Natural killer cell (primary cell): ENCODE measurements around the gene NXN. TPM values are rescaled to one million over a fixed set of nuclear protein-coding genes. Genes with fewer than 3 reads are reported as not detected.

Experiments used
- ATAC-seq, 3 donors: fragments of 150-1000 bp in 2 of 3; fragments of 200-7000 bp in 1 of 3; cut with Tn5 transposase; 1 replicate in 1 of 3; 2 replicates in 2 of 3; pipeline ENCODE4 v1.10.0; 2021; ENCODE audit warnings: mild to moderate bottlenecking in 2 of 3, moderate library complexity in 2 of 3
- DNase-seq, 2 donors: peaks; one replicate each; pipeline versions ENCODE4 v3.0.0 to v3.0.0-alpha.2; 2013 to 2021; ENCODE audit warnings: mixed read lengths in 1 of 2
- H3K27ac ChIP-seq: one replicate; pipeline ENCODE4 v1.5.1; 2013; ENCODE audit warnings: mild to moderate bottlenecking, low read length
- H3K27me3 ChIP-seq: one replicate; pipeline ENCODE4 v1.6.1; 2013; ENCODE audit warnings: low read length; ENCODE audit not compliant: control insufficient read depth, insufficient read depth
- H3K36me3 ChIP-seq: one replicate; pipeline ENCODE4 v1.6.1; 2013; ENCODE audit warnings: low read length; ENCODE audit not compliant: control insufficient read depth, insufficient read depth
- H3K4me1 ChIP-seq: one replicate; pipeline ENCODE4 v1.6.1; 2013; ENCODE audit warnings: low read length; ENCODE audit not compliant: control insufficient read depth, insufficient read depth
- H3K4me3 ChIP-seq: one replicate; pipeline ENCODE4 v1.5.1; 2013; ENCODE audit warnings: low read length
- H3K9me3 ChIP-seq: one replicate; pipeline ENCODE4 v1.6.1; 2013; ENCODE audit warnings: low read length; ENCODE audit not compliant: control insufficient read depth, insufficient read depth
- H3K27ac Mint-ChIP-seq, 2 donors: one replicate each; pipeline ENCODE4 v1.8.0; 2022; ENCODE audit warnings: mild to moderate bottlenecking in 2 of 2, mixed read lengths in 2 of 2, moderate library complexity in 1 of 2
- H3K27me3 Mint-ChIP-seq, 2 donors: one replicate each; pipeline ENCODE4 v1.8.0; 2022; ENCODE audit warnings: low read depth in 2 of 2, mixed read lengths in 2 of 2
- H3K36me3 Mint-ChIP-seq: one replicate; pipeline ENCODE4 v1.8.0; 2022; ENCODE audit warnings: mixed read lengths
- H3K4me1 Mint-ChIP-seq, 2 donors: one replicate each; pipeline ENCODE4 v1.8.0; 2022; ENCODE audit warnings: mixed read lengths in 2 of 2
- H3K4me3 Mint-ChIP-seq: one replicate; pipeline ENCODE4 v1.8.0; 2022; ENCODE audit warnings: mild to moderate bottlenecking, moderate library complexity, mixed read lengths
- H3K9me3 Mint-ChIP-seq, 2 donors: one replicate each; pipeline ENCODE4 v1.8.0; 2022; ENCODE audit warnings: mixed read lengths in 2 of 2
- CTCF ChIP-seq: fragments of 200-600 bp; IDR thresholded peaks from one replicate; pipeline ENCODE4 v1.8.0; 2022; ENCODE audit warnings: antibody characterized with exemption
- WGBS: methylation state at CpG from one replicate; pipeline ENCODE4 v1.1.7; 2013; ENCODE audit warnings: missing lambda C conversion rate; ENCODE audit not compliant: insufficient coverage; 5-methylcytosine and 5-hydroxymethylcytosine counted together
- intact Hi-C: fragments of 100-400 bp; cut with micrococcal nuclease; formaldehyde crosslinking; loops from one replicate; pipeline ENCODE4 v1.14.2; 2022
- total RNA-seq, 4 donors: library from RNA; stranded (reverse); fragments of 120-200 nt in 1 of 4; gene quantifications; one replicate each; pipeline versions ENCODE4 v1.2.3 to v1.2.4, GENCODE V29; 2013 to 2022

The NXN gene
- total RNA-seq, 3 donors from 2014 or later (not counting 1 experiment from before 2014, with no cell fraction given) = 0.14 to 0.55 TPM; not detected in 1

- Mint-ChIP-seq H3K4me1 (no peaks in the 10 kb centered on the region), H3K36me3 (no peaks in the 10 kb centered on the region), H3K4me3 (no peak overlapping the region), H3K27ac (no peak overlapping the region), H3K9me3 (no peaks in the 10 kb centered on the region), H3K27me3 (peaks cover 9 to 25% of the 10 kb centered on the region in 2 donors)
- DNase-seq (no peak), ATAC-seq (no peak)
- no peaks in the 10 kb centered on the region for H3K9me3 ChIP-seq
- H3K27ac ChIP-seq = no peak overlapping the region
- H3K4me3 ChIP-seq = no peak overlapping the region
- intact Hi-C loops = no loop called here
- no peaks in the 10 kb centered on the region for H3K36me3 ChIP-seq
- H3K4me1 ChIP-seq = no peaks in the 10 kb centered on the region
- no peaks in the 10 kb centered on the region for H3K27me3 ChIP-seq
- 86% methylated on average over 19 of the region's 19 CpGs for WGBS
- TF ChIP-seq CTCF = no peak
These were observed 62.2 kb downstream of the NXN start for GRCh38 chr17:917391-917811.

GRCh38 chr17:916315-916714 lies 63.3 kb downstream of the NXN start:
- intact Hi-C loops = no loop called here
- no peaks in the 10 kb centered on the region for H3K27me3 ChIP-seq
- 84% methylated on average over 7 of the region's 7 CpGs for WGBS
- no peaks in the 10 kb centered on the region for H3K9me3 Mint-ChIP-seq
- no peaks in the 10 kb centered on the region for H3K36me3 ChIP-seq
- no peak overlapping the region for H3K27ac Mint-ChIP-seq
- no peak overlapping the region for H3K27ac ChIP-seq
- H3K4me3 ChIP-seq = no peak overlapping the region
- ATAC-seq (no peak), DNase-seq (no peak)
- peaks cover 8 to 25% of the 10 kb centered on the region in 2 donors for H3K27me3 Mint-ChIP-seq
- H3K4me1 Mint-ChIP-seq = no peaks in the 10 kb centered on the region
- no peaks in the 10 kb centered on the region for H3K36me3 Mint-ChIP-seq
- H3K4me1 ChIP-seq = no peaks in the 10 kb centered on the region
- no peak for TF ChIP-seq CTCF
- no peaks in the 10 kb centered on the region for H3K9me3 ChIP-seq
- no peak overlapping the region for H3K4me3 Mint-ChIP-seq

- Histone ChIP-seq H3K4me1 (no peaks in the 10 kb centered on the region), H3K36me3 (no peaks in the 10 kb centered on the region), H3K27me3 (no peaks in the 10 kb centered on the region), H3K4me3 (no peak overlapping the region), H3K9me3 (no peaks in the 10 kb centered on the region), H3K27ac (no peak overlapping the region)
- Mint-ChIP-seq H3K4me3 (no peak overlapping the region), H3K4me1 (no peaks in the 10 kb centered on the region), H3K36me3 (no peaks in the 10 kb centered on the region), H3K27me3 (peaks cover 7 to 25% of the 10 kb centered on the region in 2 donors), H3K9me3 (no peaks in the 10 kb centered on the region), H3K27ac (no peak overlapping the region)
- TF ChIP-seq CTCF = no peak
- DNase-seq (no peak), ATAC-seq (no peak)
- 78% methylated on average over 10 of the region's 10 CpGs for WGBS
- intact Hi-C loops = no loop called here
These were observed 63.9 kb downstream of the NXN start for GRCh38 chr17:915538-916201.

DNA sequence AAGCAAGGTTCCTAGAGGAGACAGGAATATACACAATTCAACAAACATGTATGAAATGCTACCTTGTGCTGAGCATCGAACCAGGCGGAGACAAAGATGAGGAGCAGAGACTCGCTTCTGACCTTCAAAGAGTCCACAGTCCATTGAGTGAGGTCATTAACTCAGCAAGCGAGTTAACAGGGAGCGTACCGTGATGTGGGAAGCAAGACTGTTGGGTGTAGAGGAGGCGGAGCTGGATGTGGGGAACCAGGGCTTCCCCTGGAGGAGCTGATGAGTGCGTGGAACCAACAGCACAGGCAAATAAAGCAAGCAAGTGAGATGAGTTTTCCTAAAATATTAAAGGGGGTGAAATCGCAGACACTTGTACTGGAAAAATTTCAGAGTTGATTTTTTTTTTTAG lies 65.0 kb downstream of the NXN start:
- Mint-ChIP-seq H3K4me3 (no peak overlapping the region), H3K4me1 (no peaks in the 10 kb centered on the region), H3K27ac (no peak overlapping the region), H3K36me3 (no peaks in the 10 kb centered on the region), H3K9me3 (no peaks in the 10 kb centered on the region), H3K27me3 (peaks cover 12 to 25% of the 10 kb centered on the region in 2 donors)
- H3K9me3 ChIP-seq = no peaks in the 10 kb centered on the region
- TF ChIP-seq CTCF = no peak
- H3K4me3 ChIP-seq = no peak overlapping the region
- WGBS = 88% methylated on average over 9 of the region's 9 CpGs
- H3K36me3 ChIP-seq = no peaks in the 10 kb centered on the region
- H3K27me3 ChIP-seq = no peaks in the 10 kb centered on the region
- intact Hi-C loops = no loop called here
- ATAC-seq = no peak
- H3K4me1 ChIP-seq = no peaks in the 10 kb centered on the region
- DNase-seq = no peak
- no peak overlapping the region for H3K27ac ChIP-seq
